ENCODE measurements around the gene SH2D7.

Gene SH2D7

GRCh38 chr15:78049691-78050440, 42.5 kb upstream of the SH2D7 start:
- peak overlapping the region; percentile 63 for H3K27ac ChIP-seq

GRCh38 chr15:78050441-78050809, 41.9 kb upstream of the SH2D7 start:
- TF ChIP-seq, protein P1, sequence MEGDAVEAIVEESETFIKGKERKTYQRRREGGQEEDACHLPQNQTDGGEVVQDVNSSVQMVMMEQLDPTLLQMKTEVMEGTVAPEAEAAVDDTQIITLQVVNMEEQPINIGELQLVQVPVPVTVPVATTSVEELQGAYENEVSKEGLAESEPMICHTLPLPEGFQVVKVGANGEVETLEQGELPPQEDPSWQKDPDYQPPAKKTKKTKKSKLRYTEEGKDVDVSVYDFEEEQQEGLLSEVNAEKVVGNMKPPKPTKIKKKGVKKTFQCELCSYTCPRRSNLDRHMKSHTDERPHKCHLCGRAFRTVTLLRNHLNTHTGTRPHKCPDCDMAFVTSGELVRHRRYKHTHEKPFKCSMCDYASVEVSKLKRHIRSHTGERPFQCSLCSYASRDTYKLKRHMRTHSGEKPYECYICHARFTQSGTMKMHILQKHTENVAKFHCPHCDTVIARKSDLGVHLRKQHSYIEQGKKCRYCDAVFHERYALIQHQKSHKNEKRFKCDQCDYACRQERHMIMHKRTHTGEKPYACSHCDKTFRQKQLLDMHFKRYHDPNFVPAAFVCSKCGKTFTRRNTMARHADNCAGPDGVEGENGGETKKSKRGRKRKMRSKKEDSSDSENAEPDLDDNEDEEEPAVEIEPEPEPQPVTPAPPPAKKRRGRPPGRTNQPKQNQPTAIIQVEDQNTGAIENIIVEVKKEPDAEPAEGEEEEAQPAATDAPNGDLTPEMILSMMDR (conservative IDR thresholded peaks at IDR 0.05) = no peak
- H3K27ac ChIP-seq = peak overlapping the region; percentile 63

More at GRCh38 chr15:78049691-78050440, 42.5 kb upstream of the SH2D7 start:
- TF ChIP-seq, protein P1 (conservative IDR thresholded peaks at IDR 0.05) = no peak

GRCh38 chr15:78050826-78051225, 41.5 kb upstream of the SH2D7 start:
- H3K27ac ChIP-seq = peak overlapping the region; percentile 63
- TF ChIP-seq, protein P1 (conservative IDR thresholded peaks at IDR 0.05) = no peak

GRCh38 chr15:78051596-78051995, 40.8 kb upstream of the SH2D7 start:
- TF ChIP-seq, protein P1 (conservative IDR thresholded peaks at IDR 0.05) = no peak
- peak overlapping the region; percentile 63 for H3K27ac ChIP-seq

DNA sequence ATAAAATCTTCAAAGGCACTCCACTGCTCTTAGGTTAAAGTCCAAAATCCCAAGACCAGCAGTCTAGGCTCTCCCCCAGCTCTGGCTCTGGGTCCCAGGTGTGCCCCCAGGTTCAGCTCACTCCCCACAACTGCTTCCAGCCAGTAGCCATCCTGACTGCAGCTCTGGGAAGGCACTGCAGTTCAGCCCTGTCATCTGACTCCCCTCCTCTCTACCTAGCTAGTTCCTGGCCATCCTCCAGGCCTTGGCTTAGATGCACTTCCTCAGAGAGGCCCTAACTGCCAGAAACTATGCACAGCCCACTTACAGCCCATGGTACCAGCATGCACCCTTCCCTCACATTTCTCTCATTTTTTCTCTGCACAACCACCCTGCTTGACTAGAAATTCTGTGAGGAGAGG, 40.4 kb upstream of the SH2D7 start:
- TF ChIP-seq, protein P1 (conservative IDR thresholded peaks at IDR 0.05) = no peak
- peak overlapping the region; percentile 63 for H3K27ac ChIP-seq

GRCh38 chr15:78052545-78052944, 39.8 kb upstream of the SH2D7 start:
- TF ChIP-seq, protein P1 (conservative IDR thresholded peaks at IDR 0.05) = no peak

DNA sequence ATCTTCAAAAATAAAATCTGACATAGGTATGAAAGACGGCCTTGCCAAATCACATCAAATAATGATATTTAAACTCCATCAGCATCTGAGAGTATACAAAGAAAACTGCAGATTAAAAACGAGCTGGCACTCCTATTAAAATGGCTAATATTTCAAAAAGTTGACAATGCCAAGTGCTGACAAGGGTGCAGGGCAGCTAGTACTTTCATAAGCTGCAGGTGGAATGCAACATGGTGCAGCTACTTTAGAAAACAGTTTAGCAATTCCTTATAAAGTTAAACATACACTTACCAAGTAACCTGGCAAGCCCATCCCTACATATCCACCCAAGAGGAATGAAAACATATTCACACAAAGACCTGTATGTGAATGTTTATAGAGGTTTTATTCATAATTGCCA, 37.8 kb upstream of the SH2D7 start:
- TF ChIP-seq, protein P1 (conservative IDR thresholded peaks at IDR 0.05) = no peak
- no peak overlapping the region for H3K27ac ChIP-seq

More at GRCh38 chr15:78052545-78052944, 39.8 kb upstream of the SH2D7 start:
- H3K27ac ChIP-seq = peak overlapping the region; percentile 63

Data from VCaP (cell line).